ENCODE results near the gene KRT3.

- TF ChIP-seq EZH2 (optimal IDR thresholded peaks at IDR 0.05; ENCODE audit: low read depth, low read length) (no peak), CTCF (IDR thresholded peaks at IDR 0.05; ENCODE audit: low read length) (no peak)
Observed at GRCh38 chr12:52807544-52808470, 11.9 kb upstream of the KRT3 start.

Measured in MM.1S (cell line).